Hematopoietic multipotent progenitor cell treated with erythropoietin and hydrocortisone succinate and interleukin-3 and kit ligand, for 17 days (in vitro differentiated cells): ENCODE measurements around the gene PLCB3.
"Not testable (repeated sequence)": the region's sequence is repeated elsewhere in the genome, so short reads cannot be mapped to it uniquely, and the experiment has no call there.

Source experiments
- DNase-seq: peaks from one replicate; pipeline ENCODE4 v3.0.0-alpha.2; 2015; ENCODE audit warnings: low spot score

Gene PLCB3

DNA sequence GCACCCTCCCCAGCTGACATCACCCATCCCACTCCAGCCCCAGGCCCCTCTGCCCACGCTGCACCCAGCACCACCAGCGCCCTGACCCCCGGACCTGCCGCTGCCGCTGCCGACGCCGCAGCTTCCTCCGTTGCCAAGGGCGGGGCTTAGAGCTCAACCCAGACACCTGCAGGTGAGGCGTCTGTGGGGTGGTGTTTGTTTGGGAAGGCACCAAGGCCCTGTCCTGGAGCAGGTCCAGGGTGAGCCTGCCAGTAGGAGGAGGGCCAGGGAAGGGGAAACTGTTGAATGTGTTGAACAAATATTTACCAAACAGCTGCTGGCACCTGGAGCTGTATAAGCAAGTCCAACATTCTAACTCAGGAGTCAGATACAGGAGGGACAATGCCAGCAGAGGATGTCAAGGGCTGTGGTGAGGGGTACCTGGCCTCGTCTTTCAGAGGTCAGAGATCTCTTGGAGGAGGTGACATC, 13.8 kb upstream of the PLCB3 start:
- DNase-seq, result no peak

DNA sequence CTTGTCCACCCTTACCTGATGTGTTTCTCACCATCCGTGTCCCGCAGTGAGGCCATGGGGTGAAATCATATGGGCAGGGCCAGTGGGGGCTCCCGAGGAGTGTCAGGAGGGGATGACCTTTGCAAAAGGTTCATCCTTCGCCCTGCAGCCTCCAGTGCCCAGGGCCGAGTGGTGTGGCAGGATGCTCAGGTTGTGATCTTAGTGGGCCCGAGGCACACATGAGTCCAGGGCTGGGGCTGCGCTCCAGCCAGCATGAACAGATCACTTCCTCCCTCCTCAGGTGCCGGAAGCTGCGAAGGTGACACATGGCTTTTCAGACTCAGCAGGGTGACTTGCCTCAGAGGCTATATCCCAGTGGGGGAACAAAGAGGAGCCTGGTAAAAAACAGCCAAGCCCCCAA, 13.3 kb upstream of the PLCB3 start:
- DNase-seq, result no peak

DNA sequence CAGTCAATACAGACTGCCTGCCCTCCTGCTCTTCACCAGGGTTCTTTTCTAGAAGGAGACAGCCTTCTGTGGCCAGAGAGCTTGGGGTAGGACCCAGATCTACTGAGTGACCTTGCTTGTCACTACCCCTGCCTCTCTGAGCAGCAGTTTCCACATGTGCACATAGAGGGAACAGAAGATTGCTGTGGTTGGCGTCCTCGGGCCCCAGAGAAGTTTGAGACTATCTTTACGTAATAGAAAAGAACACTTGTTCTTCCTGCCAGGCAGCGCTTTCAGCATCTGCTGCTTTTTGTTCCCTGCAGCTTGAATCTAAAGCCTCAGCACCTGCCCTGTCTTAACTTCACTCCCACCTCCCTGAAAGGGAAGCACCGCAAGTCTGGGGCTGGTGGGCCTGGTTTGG, 12.3 kb upstream of the PLCB3 start:
- no peak for DNase-seq

DNA sequence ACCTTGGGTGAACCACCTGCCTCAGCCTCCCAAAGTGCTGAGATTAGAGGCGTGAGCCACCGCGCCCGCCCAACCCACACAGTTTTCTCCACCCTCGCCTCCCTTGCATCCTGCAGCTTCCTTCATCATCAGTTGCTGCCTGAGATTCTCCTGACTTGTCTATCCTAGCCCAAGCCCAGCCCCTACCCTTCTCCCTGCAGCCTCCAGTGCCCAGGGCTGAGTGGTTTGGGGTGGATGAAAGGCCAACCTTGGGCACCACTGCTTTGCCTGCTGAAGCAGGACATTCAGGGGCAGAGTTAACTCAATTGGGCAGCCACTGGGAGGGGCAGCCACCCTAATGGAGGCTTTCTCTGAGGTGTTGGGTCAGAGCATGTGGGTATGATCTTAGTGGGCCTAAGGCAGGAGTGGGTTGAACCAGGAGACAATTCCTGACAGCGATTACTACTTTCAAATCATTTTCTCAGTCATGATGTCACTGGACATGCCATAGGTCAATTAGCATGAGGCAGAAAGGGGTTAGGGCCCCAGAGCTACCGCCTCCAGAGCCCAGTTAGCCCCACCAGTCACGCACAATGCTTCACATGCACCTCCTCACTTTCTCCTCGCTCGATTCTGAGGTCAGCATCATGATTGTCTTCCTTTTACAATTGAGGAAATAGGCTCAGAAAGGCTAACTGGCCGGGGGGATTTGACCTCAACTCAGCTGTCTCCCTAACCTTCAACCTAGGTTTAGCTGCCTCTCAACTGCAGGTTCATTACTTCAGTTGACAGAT, 11.5 kb upstream of the PLCB3 start:
- DNase-seq, result no peak

DNA sequence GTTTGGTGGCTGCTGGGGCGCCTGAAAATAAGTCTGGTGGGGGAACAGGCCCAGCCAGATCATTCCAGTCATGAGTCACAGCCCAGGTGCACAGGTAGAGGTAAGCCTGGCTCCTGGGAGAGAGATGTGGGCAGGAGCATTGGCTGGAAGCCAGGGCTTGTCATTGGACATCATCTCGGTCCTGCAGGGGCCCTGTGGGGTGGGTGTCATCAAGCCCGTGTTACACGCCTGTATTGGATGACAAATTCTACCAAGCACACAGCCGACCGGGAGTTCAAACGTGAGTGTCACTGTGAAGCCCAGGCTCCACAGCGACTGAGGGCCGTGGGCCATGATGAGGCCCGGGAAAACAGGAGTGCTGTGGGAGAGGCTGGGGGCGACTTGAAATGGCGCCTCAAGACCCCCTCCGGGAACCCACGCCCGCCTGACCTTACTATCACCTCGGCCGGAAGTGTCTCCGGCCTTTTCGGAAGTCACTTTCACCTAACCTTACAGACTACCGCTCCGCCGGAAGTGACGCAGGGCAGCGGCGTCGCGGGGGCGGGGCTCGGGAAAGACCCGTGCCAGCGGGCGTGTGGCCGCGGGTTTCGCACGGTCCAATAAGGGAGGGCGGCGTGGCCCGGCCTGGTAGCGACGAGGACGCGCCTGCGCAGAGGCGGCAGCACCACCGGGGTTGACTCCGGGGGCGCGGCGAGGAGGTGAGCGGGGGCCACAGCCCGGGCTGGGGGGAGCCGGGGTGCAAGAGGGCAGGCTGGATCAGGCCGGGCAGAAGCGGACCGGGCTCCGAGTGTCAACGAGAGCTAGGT, 10.7 kb upstream of the PLCB3 start, which contains the start of gene FKBP2:
Gene FKBP2, plus strand, starts transcription at position 661 of the 806 bp plus-strand sequence. CDS start 1,293 bp downstream, outside the sequence.
- peak; percentile 99 for DNase-seq

DNA sequence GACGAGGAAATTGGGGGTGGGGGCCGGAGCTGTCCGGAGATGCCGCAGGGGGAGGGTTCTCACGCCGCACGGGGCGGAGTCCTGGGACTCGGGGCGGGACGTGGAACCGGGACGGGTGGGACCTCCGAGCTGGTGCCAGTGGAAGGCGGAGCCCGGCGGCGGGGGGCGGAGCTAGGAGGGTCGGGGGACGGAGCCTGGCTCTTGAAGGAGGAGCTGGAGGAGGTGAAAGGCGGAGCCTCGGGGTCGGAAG, 10.2 kb upstream of the PLCB3 start:
- DNase-seq, result peak; percentile 100

DNA sequence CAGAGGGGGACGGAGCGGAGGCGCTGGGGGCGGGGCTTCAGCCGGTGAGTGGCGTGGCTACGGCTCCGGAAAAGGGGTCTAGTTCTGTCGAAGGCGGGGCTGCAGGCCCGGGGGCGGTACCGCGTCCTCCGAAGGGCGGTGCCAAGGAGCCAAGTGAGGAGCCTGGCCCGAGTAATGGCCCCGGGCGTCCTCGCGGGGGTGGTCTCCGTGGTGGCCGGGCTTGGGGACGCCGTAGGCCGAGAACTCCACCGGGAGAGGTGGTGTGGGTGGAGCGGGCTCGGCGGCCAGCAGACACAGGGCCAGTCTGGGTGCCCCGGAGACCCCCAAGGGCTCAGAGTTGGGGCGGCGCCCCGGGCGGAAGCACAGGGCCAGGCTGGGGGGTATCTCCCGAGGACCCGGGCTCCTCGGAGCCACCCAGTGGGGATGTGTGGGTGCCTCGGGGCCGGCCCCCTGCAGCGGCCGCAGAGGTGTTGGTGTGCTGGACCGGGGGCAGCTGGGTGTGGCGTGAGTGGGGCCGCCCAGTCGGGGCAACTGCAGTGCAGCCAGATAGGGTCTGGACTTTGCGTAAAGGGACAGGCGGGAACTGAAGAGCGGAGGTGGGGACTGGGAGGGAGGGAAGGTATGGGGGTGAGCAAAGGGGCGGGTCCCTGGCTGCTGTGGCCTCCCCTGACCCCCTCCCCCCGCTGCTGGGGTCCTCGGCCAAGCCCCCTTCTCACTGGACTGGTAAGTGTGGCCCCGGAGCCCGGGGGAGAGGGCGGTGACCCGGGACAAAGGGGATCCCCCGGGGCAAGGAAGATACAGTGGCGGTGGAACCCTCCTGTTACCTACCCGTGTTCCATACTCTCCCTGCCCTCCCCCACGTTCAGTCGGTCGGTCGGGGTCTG, 9.6 kb upstream of the PLCB3 start:
- no peak for DNase-seq

DNA sequence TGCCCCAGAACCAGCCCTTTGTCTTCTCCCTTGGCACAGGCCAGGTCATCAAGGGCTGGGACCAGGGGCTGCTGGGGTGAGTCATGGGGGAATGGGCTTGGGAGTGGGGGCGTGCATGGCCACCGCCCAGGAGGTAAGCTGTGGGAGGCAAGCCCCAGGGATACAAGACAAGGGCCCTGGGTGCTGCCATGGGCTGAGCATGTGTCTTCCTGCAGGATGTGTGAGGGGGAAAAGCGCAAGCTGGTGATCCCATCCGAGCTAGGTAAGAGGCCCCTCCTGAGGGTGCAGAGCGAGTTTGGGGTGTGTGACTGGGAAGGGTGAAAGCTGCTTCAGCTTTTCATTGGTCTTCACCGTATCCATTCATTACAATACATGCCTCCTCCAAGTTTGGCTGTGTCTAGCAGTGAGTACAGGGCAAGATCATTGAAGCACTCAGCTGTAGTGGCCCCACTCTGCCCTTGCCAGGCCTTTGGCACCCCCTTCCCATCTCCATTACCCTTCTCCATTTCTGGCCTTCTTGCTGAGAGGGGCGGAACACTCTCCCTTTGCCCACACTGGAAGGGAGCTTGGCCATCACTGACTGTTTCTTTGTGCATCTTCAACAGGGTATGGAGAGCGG, 8.0 kb upstream of the PLCB3 start:
- DNase-seq, result no peak

DNA sequence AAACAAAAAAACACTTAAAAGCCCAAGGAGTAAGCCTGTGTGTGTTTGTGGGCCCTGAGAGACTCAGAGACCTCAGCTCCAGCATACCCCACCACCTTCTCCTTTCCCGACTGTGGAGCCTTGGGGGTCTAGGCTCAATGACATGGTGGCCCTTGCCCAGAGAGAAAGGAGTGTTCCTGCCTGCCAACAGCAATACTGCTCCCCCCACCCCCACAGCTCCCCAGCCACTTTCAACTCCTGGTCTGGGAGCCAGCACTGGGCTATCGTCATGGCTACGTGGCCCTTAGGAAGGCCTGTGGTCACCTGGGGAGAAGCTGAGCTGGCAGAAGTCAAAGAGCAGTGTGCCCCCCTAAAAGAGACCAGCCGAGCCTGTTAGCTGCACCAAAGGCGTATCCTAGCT, 7.2 kb upstream of the PLCB3 start:
- no peak for DNase-seq

DNA sequence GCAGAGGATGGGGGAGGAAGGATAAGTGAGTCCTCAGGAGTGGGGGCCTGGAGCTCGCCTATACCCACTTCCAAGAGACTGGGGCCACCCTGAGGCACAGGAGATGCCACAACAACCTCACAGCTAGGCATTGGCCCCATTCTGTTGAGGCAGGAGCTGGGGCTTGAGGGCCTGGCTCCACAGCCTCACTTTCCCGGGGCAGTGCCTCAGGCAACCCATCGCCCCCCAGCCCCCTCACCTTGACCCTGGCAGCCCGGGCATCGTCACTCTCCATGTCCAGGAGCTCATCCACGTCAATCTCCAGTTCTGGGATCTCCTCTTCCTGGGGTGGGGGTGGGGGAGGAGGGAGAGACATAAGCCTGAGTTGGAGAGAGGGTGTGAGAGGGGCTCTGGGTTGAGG, 6.4 kb upstream of the PLCB3 start:
- DNase-seq, result no peak

DNA sequence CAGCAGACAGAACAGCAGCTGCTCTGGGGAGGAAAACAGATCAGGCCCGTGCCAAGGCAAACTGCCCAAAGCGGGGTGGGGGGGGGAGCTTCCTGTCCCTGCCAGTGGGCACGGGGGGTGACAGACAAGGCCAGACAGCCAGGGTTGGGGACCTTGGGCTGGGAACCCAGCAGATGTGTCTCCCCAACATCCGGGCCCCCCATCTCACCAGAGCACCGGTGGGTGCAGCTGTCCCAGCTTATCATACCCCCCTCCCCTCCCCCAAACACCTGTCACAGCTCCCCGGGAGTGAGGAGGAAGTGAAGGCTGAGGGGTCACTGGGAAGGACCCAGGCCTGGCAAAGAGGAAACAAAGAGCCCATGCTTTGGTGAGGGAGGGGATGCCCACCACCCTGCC, 5.9 kb upstream of the PLCB3 start:
- DNase-seq, result no peak

DNA sequence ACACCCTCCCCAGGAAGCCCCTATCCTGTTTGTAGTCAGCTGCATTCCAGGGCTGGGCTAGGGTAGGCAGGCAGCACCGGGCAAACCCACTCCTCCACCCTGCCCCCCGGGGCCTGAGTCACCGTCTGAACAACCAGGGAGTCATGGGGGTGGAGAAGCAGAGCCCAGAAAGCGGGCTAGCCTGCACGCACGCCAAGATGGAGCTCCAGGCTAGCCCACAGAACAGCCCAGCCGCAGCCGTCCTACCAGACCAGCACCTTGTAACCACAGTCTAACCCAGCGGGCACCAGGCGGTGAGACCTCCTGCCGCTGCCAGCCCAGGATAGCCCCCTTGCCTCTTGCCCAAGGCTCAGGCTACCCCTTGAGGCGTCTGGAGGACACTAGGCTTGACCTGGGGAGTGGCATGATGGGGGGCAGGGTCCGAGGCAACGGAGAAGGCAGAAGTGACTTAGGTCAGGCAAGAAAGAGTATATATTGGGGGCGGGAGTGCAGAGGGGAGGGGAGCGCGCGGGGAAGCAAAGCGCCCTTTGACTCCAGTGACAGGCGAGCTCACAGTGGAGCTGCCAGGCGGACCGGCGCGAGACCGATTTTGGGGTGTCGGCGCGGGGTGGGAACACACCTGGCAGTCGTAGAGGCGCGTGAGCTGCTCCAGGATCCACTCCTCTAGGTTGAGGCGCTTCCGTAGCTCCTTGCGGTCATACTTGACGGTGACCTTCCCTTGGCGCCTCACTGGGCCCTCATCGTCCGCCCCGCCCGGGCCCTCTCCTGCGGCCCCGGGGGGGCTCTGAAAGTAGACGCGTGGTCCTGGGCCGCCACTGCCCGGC, 5.3 kb upstream of the PLCB3 start:
- no peak for DNase-seq

DNA sequence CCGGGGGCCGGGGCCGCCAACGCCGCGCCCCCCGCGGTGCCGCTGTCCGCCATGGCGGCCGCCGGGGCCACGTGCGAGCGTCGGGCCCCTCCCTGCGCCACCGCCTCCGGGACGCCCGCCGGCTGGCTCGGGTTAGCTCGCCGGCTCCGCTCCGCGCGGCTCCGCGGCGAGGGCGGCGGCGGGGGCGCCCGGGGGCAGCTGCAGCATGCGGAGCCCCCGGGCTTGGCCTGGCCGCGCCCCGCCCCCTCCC, 4.8 kb upstream of the PLCB3 start:
- DNase-seq, result not testable (repeated sequence)

DNA sequence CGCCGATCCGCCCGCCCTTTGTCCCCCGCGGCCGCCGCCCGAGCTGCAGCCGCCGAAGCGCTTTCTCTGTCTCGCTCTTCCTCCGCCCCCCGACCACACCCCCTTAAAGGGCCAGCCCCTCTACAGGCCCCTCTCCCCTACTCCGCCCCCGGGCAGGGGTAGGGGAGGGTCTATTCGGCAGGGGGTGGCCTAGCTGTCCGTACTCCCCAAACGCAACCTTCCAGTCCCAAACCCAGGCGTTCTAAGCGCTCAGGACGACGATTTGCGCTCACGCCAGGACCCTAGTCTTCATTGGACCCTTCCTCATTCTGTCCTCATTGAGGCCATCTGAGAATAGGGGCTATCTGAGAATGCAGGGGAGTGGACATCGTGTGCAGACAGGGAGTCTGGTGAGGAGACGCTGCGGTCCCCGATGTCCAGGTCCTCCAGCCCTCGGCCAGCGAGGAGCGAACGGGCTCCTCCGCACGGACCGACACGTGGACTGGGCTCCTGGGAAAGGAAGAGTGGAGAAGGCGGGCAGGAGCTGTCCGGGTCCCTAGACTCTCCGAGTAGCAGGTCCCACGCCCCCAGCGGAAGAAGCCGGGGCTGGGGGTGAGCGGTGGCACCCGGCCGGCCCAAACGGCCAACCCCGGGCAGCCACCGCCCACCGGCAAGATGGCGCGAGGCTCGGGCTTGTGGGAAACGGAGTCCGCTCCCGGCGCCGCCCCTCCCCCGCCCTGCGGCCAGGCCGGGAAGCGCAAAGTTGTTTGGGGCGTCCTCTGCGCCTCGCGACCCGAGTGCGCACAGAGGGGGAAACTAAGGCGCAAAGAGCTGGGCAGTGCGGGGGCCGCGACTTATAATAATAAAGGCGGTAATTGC, 4.2 kb upstream of the PLCB3 start, which contains the start of gene PPP1R14B:
Gene PPP1R14B, minus strand, starts transcription at position 73 of the 858 bp plus-strand sequence. CDS start 270 bp downstream, outside the sequence.
- DNase-seq, result peak; percentile 81

DNA sequence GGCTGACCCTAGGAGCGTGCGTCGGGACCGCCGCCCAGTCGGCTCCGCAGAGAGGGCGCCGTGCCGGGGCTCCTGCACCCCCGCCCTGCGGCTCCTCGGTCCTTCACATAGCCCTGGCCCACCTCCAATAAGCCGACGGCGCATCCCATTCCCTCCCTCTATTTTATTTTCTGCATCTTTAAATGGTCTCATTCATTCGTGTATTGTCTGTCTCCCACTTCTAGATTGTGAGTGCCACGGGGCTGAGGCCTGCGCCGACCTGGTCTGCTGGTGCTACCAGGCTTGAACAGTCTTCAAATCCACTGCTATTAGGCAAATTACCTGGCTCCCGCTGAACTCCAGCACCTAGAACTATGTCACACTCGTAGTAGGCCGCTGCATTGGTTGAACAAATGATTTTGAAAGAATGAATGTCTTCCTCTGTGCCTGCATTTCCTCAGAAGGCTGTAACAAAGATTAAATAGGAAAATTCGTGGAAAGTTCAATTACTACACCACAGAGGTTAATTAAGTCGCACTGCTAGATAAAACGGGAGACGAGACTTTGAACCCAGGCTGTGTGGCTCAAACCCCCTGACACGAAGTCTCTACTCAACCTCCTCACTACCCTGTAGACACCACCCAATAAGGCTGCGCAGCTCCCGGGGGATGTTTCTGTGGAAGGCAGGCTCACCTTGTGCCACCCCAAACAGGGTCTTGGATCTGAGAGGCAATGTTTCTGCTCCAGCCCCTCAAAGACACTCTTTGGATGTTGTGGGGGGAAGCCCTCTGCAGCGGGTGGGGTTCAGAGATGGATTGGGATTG, 3.4 kb upstream of the PLCB3 start:
- DNase-seq, result no peak

DNA sequence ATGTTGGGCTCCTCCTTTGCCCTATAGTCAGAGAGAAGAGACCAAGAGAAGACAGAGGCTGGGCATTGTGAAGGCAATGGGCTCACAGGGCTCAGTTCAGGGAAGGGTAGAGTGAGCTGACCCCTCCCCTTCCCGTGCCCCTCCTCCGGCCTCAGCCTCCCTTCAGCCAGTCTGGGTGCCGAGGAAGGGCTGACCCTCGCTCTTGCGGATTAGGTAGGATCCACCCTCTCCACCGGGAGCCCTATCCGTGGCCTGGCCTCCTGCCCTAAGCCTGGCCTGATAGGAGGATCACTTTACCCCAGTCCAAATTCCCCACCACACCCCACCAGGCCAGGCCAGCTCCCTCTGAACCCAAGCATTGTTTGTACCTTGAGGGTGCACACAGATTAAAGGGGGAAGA, 2.8 kb upstream of the PLCB3 start:
- DNase-seq, result no peak

DNA sequence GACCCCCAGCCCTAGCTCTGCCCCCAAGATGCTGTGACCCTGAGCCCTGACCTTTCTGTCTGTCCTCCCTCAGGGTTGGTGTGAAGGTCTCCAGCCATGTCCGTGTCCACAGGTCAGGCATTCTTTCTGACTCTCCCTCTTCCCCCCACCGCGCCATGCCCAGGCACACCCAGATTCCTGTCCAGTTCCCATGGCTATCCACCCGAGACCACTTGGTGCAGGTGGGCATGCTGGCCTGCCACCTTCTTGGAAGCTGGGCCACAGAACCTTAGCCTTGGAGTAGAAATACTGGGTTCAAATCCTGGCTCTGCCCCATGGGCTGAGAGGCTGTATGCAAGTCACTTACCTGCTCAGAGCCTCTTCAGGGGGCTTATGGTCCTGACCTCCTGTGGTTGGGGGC, 2.3 kb upstream of the PLCB3 start:
- DNase-seq, result no peak

DNA sequence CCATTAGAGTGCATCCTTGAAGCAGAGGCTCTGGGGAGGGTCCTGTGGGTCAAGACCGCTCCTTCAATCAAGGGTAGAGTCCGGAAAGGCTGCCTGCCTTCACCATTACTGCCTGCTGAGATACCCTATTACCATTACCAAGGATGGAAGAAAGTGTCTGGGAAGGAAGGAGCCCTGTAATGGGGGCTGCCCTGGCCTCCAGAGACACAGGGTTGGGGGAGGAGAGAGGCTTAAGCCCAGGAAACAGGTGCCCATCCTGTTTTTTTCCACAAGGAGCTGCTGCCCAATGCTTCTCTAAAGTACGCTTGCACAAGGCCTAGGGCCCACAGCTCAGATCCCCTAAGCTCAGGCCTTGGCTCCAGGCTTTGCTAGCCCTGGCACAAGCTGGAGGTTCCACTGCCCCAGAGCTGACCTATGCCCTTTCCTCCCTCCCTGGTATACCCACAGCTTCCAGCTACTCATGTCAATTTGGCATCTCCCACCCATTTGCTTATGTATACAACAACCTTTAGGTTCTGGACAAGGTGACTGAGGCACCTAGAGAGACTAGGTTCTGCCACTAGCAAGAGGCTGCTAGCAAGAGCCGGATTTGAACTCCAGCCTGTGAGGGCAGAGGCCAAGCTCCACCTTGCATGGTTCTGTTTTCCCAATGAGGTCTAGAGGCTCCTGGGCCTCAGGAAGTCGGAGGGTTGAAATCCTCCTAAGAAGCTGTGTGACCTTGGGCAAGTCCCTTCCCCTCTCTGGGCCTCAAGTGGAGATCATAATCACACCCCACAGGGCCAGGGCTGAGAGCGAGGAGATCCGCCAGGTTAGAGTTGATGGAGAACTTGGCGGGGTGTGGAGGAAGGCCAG, 1.5 kb upstream of the PLCB3 start:
- no peak for DNase-seq
